ENCODE measurements around the gene SOX21.

DNA sequence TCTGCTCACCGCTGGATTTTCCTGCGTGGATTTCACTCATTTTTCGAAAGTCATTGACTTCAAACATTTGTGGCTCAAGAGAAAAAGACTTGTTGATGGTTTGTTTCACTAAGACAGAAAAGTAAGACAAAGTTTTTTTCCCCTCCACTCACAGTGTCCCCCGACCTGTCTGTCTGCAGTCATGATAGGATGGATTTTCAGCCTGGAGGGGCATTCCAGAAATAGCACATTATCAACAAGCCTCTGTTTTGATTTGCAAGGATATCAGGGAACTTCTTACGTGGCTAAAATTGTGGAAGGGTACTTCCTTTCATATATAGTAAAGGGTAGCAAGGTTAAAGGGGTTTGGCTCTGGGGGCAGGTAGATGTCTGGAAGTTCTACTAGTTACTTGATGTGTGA is 11.8 kb downstream of the SOX21 start:
- TF ChIP-seq ZC3H11A (IDR thresholded peaks at IDR 0.05): no peak
- no peak for TF ChIP-seq RNF2 (IDR thresholded peaks at IDR 0.05; ENCODE audit: borderline replicate concordance, low read depth)

All from A549 (cell line).